Bone marrow (tissue), 2 donors: ENCODE data around the gene CAPN13.

ENCODE experiments used
- DNase-seq, 2 donors: peaks; one replicate each; lab custom pipeline; 2025; lab: John Stamatoyannopoulos, UW

CAPN13 gene

GRCh38 chr2:30764021-30764800 lies 43.0 kb downstream of the CAPN13 start:
- DNase-seq, result no peak

- DNase-seq, result no peak
These were observed 44.0 kb downstream of the CAPN13 start for GRCh38 chr2:30763151-30763660.

GRCh38 chr2:30761226-30761625 lies 46.0 kb downstream of the CAPN13 start:
- DNase-seq, result no peak

- DNase-seq, result no peak
These were observed 47.8 kb downstream of the CAPN13 start for GRCh38 chr2:30759481-30759880.

- no peak for DNase-seq
These were observed 49.0 kb downstream of the CAPN13 start for GRCh38 chr2:30758191-30758651.

- DNase-seq, result no peak
These were observed 49.5 kb downstream of the CAPN13 start for GRCh38 chr2:30757749-30758148.

GRCh38 chr2:30756971-30757370 lies 50.3 kb downstream of the CAPN13 start:
- no peak for DNase-seq

- no peak for DNase-seq
These were observed 51.1 kb downstream of the CAPN13 start for GRCh38 chr2:30756051-30756719.

- DNase-seq, result no peak
These were observed 53.6 kb downstream of the CAPN13 start for GRCh38 chr2:30753630-30754029.

GRCh38 chr2:30752811-30753210 lies 54.4 kb downstream of the CAPN13 start:
- no peak for DNase-seq

- DNase-seq, result no peak
These were observed 60.0 kb downstream of the CAPN13 start for GRCh38 chr2:30747206-30747605.

GRCh38 chr2:30744823-30745222 lies 62.4 kb downstream of the CAPN13 start:
- DNase-seq, result no peak

GRCh38 chr2:30741576-30741975 lies 65.7 kb downstream of the CAPN13 start:
- no peak for DNase-seq

- no peak for DNase-seq
These were observed 68.9 kb downstream of the CAPN13 start for GRCh38 chr2:30738141-30738911.

- DNase-seq, result no peak
These were observed 70.0 kb downstream of the CAPN13 start for GRCh38 chr2:30737326-30737610.

- DNase-seq, result no peak
These were observed 70.6 kb downstream of the CAPN13 start for GRCh38 chr2:30736461-30737325.

- DNase-seq, result no peak
These were observed 73.2 kb downstream of the CAPN13 start for GRCh38 chr2:30733876-30734520.

- no peak for DNase-seq
These were observed 74.4 kb downstream of the CAPN13 start for GRCh38 chr2:30732876-30733275.

GRCh38 chr2:30732376-30732775 lies 74.9 kb downstream of the CAPN13 start:
- no peak for DNase-seq

GRCh38 chr2:30731706-30732105 lies 75.5 kb downstream of the CAPN13 start:
- DNase-seq, result no peak
